Measurements from ENCODE around the gene PIEZO1. TPM values are rescaled to one million over a fixed set of nuclear protein-coding genes. Genes with fewer than 3 reads are reported as not detected.
"Not testable (repeated sequence)": the region's sequence is repeated elsewhere in the genome, so short reads cannot be mapped to it uniquely, and the experiment has no call there.

PIEZO1 gene
- total and polyA plus RNA-seq, 2 donors (not counting 1 experiment from before 2014, with no cell fraction given) = 94.5 to 313 TPM

- Histone ChIP-seq H3K9me3 (ENCODE audit: control insufficient read depth, insufficient read depth, low read depth, low read length) (no peaks in the 10 kb centered on the region), H3K27ac (ENCODE audit: insufficient read depth, low read length) (no peak overlapping the region), H3K9ac (ENCODE audit: insufficient read depth, low read length) (no peak overlapping the region), H3K4me1 (ENCODE audit: control insufficient read depth, extremely low read depth, insufficient read depth, low read length) (no peaks in the 10 kb centered on the region), H3K79me2 (ENCODE audit: control insufficient read depth, insufficient read depth, low read length) (no peaks in the 10 kb centered on the region), H3K4me2 (ENCODE audit: extremely low read depth, insufficient read depth, low read length) (no peak overlapping the region), H4K20me1 (ENCODE audit: control insufficient read depth, extremely low read depth, insufficient read depth, low read length) (no peaks in the 10 kb centered on the region), H3K27me3 (ENCODE audit: control insufficient read depth, insufficient read depth, low read length) (no peaks in the 10 kb centered on the region), H3K4me3 (replicated peaks in 1 of 4; ENCODE audit: control extremely low read depth in 1 of 4, insufficient read depth in 1 of 4, low read depth in 3 of 4, low read length in 4 of 4) (no peak overlapping the region), H3K36me3 (ENCODE audit: control insufficient read depth, insufficient read depth, low read length) (peaks cover 2% of the 10 kb centered on the region), H2AFZ (ENCODE audit: low read length) (no peak overlapping the region)
- no peak for TF ChIP-seq EZH2 (IDR thresholded peaks at IDR 0.05; ENCODE audit: low read length, missing control alignments)
- peak in 1 of 2 donors; percentile 47 for TF ChIP-seq CTCF (conservative IDR thresholded peaks at IDR 0.05 in 1 of 2, IDR thresholded peaks at IDR 0.05 in 1 of 2; ENCODE audit: low read depth in 1 of 2, low read length in 2 of 2)
- no peak for DNase-seq (ENCODE audit: low read depth in 2 of 2)
These were observed 112.2 kb downstream of the PIEZO1 start for GRCh38 chr16:88672776-88673175.

DNA sequence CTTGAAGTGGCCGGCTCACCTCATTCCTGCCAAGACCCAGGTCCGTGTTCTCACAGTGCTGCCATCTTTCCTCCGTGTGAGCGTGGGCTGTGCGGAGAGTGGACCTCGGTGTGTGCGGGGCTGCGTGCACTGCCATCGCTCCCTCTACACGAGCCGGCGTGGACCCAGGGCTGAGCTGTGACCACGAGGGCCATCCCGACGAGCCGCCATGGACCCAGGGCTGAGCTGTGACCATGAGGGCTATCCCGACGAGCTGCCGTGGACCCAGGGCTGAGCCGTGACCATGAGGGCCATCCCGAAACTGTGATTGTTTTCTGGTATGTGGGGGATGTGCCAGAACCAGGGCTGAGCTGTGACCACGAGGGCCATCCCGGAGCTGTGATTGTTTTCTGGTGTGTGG is 113.2 kb downstream of the PIEZO1 start:
- Histone ChIP-seq H3K4me1 (ENCODE audit: control insufficient read depth, extremely low read depth, insufficient read depth, low read length) (no peaks in the 10 kb centered on the region), H3K9me3 (ENCODE audit: control insufficient read depth, insufficient read depth, low read depth, low read length) (no peaks in the 10 kb centered on the region), H3K79me2 (ENCODE audit: control insufficient read depth, insufficient read depth, low read length) (no peaks in the 10 kb centered on the region), H3K36me3 (ENCODE audit: control insufficient read depth, insufficient read depth, low read length) (peaks cover 2% of the 10 kb centered on the region), H3K9ac (ENCODE audit: insufficient read depth, low read length) (no peak overlapping the region), H4K20me1 (ENCODE audit: control insufficient read depth, extremely low read depth, insufficient read depth, low read length) (no peaks in the 10 kb centered on the region), H3K27me3 (ENCODE audit: control insufficient read depth, insufficient read depth, low read length) (no peaks in the 10 kb centered on the region), H2AFZ (ENCODE audit: low read length) (no peak overlapping the region), H3K4me2 (ENCODE audit: extremely low read depth, insufficient read depth, low read length) (no peak overlapping the region), H3K4me3 (replicated peaks in 1 of 4; ENCODE audit: control extremely low read depth in 1 of 4, insufficient read depth in 1 of 4, low read depth in 3 of 4, low read length in 4 of 4) (no peak overlapping the region), H3K27ac (ENCODE audit: insufficient read depth, low read length) (no peak overlapping the region)
- TF ChIP-seq EZH2 (IDR thresholded peaks at IDR 0.05; ENCODE audit: low read length, missing control alignments) = no peak
- TF ChIP-seq CTCF (conservative IDR thresholded peaks at IDR 0.05 in 1 of 2, IDR thresholded peaks at IDR 0.05 in 1 of 2; ENCODE audit: low read depth in 1 of 2, low read length in 2 of 2) = no peak
- DNase-seq (ENCODE audit: low read depth in 2 of 2) = no peak

DNA sequence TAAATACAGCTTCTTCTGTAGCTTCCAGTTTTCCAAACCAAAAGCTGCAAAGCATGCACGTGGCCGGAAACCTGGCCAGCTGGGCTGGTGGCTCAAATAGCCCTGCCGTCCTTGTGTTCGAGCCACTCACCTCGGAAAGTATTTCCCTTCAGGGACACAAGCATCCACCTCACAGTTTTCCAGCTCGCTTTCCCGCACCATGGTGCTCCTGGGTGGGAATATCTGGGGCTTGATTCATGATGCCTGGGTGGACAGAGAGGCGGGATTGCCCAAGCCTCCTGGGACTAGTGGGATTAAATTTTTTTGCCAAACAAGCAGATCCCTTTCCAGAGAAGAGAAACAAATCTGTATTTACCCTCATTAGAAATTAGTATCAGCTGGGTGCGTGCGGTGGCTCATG is 115.0 kb downstream of the PIEZO1 start:
- H3K27me3 ChIP-seq (ENCODE audit: control insufficient read depth, insufficient read depth, low read length) = no peaks in the 10 kb centered on the region
- H3K4me3 ChIP-seq (replicated peaks in 1 of 4; ENCODE audit: control extremely low read depth in 1 of 4, insufficient read depth in 1 of 4, low read depth in 3 of 4, low read length in 4 of 4) = no peak overlapping the region
- no peaks in the 10 kb centered on the region for H3K9me3 ChIP-seq (ENCODE audit: control insufficient read depth, insufficient read depth, low read depth, low read length)
- no peak overlapping the region for H2AFZ ChIP-seq (ENCODE audit: low read length)
- no peak for DNase-seq (ENCODE audit: low read depth in 2 of 2)
- TF ChIP-seq CTCF (conservative IDR thresholded peaks at IDR 0.05 in 1 of 2, IDR thresholded peaks at IDR 0.05 in 1 of 2; ENCODE audit: low read depth in 1 of 2, low read length in 2 of 2) (no peak), EZH2 (IDR thresholded peaks at IDR 0.05; ENCODE audit: low read length, missing control alignments) (no peak)
- H3K9ac ChIP-seq (ENCODE audit: insufficient read depth, low read length) = no peak overlapping the region
- no peak overlapping the region for H3K4me2 ChIP-seq (ENCODE audit: extremely low read depth, insufficient read depth, low read length)
- H3K36me3 ChIP-seq (ENCODE audit: control insufficient read depth, insufficient read depth, low read length) = peaks cover 2% of the 10 kb centered on the region
- H3K79me2 ChIP-seq (ENCODE audit: control insufficient read depth, insufficient read depth, low read length) = no peaks in the 10 kb centered on the region
- H3K27ac ChIP-seq (ENCODE audit: insufficient read depth, low read length) = no peak overlapping the region
- H3K4me1 ChIP-seq (ENCODE audit: control insufficient read depth, extremely low read depth, insufficient read depth, low read length) = no peaks in the 10 kb centered on the region
- no peaks in the 10 kb centered on the region for H4K20me1 ChIP-seq (ENCODE audit: control insufficient read depth, extremely low read depth, insufficient read depth, low read length)

GRCh38 chr16:88669493-88669892 is 115.5 kb downstream of the PIEZO1 start:
- H3K4me2 ChIP-seq (ENCODE audit: extremely low read depth, insufficient read depth, low read length); H3K36me3 ChIP-seq (ENCODE audit: control insufficient read depth, insufficient read depth, low read length): not testable (repeated sequence)

More at GRCh38 chr16:88669493-88669892, 115.5 kb downstream of the PIEZO1 start:
- not testable (repeated sequence) for DNase-seq (ENCODE audit: low read depth in 2 of 2); H4K20me1 ChIP-seq (ENCODE audit: control insufficient read depth, extremely low read depth, insufficient read depth, low read length); H2AFZ ChIP-seq (ENCODE audit: low read length); H3K9ac ChIP-seq (ENCODE audit: insufficient read depth, low read length); H3K4me1 ChIP-seq (ENCODE audit: control insufficient read depth, extremely low read depth, insufficient read depth, low read length); H3K79me2 ChIP-seq (ENCODE audit: control insufficient read depth, insufficient read depth, low read length); H3K9me3 ChIP-seq (ENCODE audit: control insufficient read depth, insufficient read depth, low read depth, low read length); H3K4me3 ChIP-seq (replicated peaks in 1 of 4; ENCODE audit: control extremely low read depth in 1 of 4, insufficient read depth in 1 of 4, low read depth in 3 of 4, low read length in 4 of 4); H3K27me3 ChIP-seq (ENCODE audit: control insufficient read depth, insufficient read depth, low read length); H3K27ac ChIP-seq (ENCODE audit: insufficient read depth, low read length)

Data from fibroblast of lung (primary cell).